HG03039 (cell line): ENCODE data around the gene GSDME.

ENCODE experiments used
- ATAC-seq: cut with Tn5 transposase; IDR thresholded peaks from one replicate; pipeline ENCODE4 v1.9.1; 2021; ENCODE audit warnings: mild to moderate bottlenecking, moderate library complexity; ENCODE audit not compliant: unreplicated experiment

GSDME gene

DNA sequence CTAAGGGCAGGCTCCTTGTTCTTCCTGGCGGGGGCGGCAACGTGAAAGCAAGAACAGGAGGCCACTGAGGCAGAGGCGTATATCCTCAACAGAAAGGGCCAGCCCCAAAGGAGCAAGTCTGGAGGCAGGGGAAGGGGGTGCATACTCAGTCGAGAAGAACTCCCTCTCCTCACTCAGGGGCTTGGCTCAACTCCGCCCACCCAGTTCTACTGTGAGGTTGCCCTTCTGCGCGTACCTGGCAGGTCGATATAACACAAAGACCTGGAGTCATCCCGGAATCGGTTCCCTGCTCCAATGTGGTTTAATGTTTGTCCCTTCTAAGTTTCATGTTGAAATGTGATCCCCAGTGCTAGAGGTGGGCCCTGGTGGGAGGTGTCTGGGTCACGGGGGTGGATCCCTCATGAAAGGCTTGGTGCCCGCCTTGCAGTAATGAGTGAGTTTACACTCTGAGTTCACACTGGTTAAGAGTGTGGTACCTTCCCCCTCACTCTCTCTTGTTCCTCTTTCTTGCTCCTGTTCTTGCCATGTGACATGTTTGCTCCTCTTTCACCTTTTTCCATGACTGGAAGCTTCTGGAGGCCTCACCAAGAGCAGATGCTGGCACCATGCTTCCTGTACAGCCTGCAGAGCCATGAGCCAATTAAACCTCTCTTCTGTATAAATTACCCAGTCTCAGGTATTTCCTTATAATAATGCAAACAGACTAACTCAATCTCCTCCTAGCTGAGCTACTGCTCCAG lies 32.6 kb downstream of the GSDME start:
- ATAC-seq, result no peak

DNA sequence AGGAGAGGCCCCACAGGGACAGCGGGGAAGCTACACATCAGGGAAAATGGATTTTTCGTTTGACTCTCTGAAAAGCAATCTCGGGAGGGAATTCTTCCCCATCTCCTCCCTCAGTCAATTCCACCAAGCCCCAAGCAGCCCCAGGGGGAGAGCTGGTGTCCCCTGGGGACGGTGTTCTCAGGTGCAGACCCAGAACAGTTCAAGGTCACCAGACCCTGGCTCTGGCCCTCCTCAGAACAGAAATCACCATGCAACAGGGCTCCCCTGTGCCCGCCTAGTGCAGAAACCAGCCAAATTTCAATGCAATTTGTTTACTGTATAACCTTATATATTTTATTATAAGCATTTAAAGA lies 34.1 kb downstream of the GSDME start:
- ATAC-seq, result no peak

DNA sequence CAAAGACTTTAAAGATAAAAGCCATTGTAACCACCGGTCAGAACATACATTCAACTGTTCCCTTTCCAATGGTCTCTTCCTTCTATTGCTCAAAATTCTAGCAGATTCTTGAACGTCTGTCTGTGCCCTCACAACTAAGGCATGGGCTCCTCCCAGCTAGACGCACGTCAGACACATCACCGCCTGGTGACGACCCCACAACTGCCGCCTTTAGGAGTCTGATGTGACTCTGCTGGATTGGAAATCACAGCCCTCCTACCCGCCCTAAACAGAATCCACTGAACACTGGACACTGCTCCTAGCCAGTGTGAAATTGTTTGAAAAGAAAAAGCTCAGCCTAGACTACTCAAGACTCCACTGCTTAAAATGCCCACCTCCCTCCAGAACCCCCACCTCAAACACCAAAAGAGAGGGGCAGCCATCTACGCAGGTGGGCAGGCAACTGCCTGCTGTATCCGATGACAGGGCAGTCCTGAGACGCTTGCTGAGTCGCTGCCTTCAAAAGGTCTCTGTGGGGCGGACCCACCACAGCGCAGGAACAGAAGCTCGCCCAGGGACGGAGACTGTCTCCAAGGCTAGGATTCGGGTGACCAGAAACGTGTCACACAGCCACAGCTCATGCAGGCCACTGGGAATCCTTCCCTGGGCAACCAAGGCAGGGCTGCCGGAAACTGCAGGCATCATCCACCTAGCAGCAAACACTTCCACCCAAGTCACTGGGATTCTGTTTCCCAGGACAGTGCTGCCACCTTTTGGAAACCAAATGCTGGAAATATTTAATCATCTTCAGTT lies 34.7 kb downstream of the GSDME start:
- no peak for ATAC-seq

DNA sequence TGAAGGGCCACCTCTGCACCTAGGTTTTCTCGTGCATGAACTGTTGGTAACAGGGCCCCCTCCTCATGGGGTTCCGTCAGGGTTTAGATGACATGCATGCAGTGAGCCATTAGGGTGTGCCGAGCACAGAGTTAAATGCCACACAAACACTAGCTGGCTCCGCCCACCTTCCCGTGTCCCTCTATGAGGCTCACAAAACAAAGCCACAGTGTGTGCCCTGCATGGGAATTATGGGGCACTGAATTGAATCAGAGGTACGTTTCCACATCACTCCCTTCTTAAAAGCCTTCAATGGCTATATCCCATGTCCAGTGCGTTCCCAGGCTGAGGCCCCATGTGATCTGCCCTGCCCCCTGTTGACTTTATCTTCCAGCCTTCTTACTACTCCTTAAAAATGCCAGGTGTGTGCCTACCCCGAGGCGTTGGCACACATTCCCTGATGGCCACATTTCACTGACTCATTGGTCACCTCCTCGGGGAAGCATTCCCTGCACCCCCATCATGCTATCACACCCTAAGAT lies 35.7 kb downstream of the GSDME start:
- no peak for ATAC-seq

DNA sequence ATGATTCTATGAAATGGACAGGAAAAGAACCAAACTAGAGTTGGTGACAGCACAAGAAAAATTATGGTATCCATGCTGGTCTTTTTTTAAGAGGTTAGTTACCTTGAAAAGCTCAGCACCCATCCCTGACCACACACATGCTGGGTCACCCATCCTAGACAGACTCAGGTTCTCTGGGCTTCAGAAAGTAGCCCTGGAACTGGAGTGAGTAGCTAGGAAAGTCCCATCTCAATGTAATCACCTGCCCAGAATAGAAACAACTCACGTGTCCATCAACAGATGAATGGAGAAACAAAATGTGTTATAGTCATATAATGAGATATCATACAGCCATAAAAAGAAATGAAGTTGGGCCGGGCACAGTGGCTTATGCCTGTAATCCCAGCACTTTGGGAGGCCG lies 37.0 kb downstream of the GSDME start:
- ATAC-seq, result no peak

DNA sequence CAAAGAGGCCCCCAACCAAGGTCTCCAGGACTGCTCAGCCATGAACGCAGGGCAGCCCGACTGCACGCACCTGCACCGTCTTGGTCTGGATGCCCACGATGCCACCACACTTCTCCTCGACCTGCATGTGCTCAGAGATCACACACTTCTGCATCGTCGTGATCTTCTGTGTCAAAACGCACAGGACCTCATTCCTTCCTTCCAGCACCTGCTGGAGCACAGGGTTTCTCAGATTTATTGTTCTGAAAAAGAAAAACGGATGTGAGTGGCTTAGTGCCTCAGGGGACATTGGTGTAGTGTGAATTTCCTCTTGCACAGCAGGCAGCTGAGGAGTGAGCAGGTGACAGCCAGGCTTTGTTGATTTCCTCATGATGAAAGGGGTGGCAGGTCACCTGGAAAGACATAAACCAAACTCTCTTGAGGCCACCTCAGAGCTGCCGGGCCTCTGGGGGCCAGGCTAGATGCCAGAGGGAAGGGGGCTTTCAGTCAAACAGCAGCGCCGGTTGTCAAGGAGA lies 38.2 kb downstream of the GSDME start:
- ATAC-seq, result peak; percentile 47

DNA sequence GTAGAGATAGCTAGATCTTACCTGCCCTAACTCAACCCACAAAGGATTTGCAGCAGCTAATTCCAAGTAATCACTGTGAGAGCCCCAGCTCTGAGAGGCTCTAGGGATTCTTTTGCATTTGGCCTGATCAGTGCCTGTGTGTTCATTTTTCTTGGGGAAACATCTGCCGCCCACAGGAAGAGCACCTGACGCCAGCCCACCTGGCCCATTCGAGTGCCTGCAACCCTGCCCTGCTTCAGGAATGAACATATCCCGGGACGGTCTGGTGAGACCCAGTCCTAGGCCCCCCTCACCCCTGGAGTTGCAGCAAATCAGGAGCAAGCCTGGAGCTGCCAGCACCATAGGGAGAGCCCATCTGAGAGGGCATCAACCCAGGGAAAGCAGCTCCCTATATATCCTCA lies 38.8 kb downstream of the GSDME start:
- no peak for ATAC-seq

DNA sequence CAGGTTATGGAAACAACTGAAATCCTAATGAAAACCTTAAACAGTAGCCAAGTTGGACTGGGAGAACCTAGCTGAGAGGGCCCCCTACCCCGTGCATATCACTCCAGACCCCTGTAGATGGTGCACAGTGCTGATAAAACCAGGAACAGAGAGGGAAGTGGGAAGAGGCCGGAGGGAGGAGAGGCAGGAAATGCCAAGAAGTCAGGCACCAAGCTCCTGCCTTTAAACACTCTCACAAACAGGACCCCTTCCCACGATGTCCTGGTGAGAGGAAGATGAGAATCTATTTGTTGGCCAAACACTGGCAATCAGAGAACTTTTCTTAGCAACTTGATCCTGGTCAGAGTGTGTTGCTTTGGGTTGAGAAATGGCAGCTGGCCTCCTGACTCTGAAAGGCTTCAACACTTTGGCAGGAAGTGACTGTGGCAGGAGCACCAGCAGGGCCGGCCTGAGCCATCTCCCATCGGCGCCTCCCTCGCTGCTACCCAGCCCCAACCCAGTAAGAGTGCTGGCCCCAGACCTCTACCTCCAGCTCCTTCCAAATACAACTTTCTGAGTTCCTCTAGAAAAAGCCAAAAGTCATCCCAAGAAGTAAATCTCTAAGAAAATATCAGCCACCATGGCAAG lies 39.5 kb downstream of the GSDME start:
- ATAC-seq, result no peak

DNA sequence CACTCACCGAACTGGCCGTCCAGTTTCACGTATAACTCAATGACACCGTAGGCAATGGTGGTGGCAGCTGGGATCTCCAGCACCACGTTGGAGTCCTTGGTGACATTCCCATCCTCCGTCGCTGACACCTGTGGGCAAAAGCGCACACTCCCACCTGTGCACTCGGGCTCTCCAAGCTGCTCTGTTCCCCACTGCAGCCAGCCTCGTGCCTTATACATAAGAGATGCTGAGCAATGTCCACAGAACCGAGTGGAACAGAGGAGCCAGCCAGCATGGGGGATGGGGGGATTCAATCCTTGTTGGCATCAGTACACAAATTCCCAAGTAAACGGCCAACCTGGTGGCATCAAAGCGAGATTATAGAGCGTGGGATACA lies 40.0 kb downstream of the GSDME start:
- ATAC-seq, result no peak

DNA sequence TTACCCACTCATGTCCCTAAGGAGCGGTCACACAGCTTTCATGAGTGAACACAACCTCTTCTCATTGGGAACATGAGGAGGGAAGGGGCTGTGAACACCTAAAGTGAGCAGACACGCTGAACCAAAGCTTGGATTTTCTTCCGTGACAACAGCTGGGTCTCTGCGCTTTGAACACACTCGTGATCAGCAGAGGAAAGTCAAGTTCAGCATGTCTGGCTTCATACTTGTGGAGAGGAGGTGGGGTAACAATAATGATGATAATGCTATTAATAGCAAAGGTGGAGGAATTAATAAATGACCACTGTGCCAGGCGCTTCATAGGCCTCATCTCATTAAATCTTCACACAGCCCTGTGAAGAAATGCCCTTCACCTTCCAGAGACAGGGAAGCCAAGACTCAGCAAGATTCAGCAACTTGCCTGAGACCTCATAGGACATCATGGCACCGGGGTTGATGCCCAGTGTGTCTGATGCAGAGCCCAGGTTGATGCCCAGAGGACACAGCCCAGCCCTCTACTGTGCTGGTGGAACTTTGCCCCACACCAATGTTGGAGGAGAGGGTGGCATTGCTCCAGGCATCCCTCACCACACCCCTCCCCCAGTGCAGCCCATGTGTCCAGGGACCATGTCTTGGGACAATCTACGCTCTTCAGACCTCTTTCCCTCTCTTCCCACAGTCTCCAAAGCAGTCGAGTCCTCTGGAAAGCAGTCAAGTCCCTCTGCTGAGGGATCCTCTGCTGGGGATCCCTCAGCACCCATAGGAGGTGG lies 40.6 kb downstream of the GSDME start:
- ATAC-seq, result no peak

DNA sequence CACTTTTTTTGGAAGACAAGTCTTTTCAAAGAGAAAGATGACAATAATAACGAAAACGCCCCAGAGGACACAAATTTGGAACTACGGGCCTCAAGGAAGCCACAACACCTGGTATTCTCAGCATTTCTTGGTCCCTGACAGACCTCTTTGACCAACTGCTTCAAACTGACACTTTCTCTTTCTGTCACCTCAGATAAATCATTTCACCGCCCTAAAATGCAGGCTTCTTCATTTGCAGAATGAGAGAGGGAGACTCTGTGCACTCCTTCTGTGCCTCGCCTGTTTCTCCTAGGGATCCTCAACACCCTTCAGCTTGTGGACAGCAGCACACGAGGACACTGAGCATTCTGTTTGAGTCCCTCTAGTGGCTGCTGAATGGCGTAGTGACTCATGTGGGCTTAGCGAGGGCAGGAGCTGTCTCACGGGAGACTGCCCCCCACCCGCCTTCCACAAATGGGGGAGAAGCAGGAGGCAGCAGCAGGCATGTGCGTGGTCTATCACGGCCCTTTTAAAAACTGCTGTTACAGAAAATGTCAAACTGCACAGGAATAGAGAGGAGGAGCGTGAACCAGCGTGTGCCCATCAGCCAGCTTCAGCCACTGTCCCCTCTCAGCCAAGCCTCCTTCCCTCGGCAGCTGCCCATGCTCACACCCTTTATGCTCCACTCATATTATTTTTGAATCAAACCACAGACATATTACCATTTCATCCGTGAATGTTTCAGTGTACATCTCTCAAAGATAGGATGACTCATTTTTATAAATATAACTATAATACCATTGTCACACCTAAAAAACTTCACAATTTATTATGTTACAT lies 41.4 kb downstream of the GSDME start:
- peak; percentile 50 for ATAC-seq

DNA sequence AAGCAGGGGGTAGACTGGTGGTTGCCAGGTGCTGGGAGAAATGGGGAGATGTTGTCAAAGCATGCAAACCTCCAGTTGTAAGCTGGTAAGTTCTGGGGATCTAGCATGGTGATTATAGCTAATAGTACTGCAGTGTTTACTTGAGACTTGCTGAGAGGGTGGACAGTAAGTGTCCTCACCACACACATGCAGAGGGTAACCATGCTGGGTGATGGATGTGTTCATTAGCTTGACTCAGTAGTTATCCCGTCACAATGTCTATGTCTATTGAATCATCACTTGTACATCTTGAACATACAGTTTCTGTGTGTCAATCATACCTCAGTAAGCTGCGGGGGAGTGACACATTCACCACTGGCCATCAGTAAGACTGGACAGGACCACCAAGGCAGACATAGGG lies 42.1 kb downstream of the GSDME start:
- peak; percentile 18 for ATAC-seq

DNA sequence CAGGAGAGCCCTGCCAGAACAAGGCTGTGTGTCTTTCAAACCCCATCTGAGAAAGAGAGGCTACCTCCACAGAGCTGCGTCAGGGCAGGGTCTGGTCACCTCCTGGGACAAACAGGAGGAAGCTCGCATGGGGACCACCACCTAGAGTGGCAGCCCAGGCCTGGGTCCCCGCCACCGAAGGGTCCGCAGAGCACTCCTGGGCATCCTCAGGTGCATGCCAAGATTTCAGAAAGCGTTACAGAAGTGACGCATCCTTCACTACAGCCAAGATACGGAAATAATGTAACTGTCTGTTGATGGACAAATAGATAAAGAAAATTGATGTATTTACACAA lies 42.6 kb downstream of the GSDME start:
- ATAC-seq, result no peak

DNA sequence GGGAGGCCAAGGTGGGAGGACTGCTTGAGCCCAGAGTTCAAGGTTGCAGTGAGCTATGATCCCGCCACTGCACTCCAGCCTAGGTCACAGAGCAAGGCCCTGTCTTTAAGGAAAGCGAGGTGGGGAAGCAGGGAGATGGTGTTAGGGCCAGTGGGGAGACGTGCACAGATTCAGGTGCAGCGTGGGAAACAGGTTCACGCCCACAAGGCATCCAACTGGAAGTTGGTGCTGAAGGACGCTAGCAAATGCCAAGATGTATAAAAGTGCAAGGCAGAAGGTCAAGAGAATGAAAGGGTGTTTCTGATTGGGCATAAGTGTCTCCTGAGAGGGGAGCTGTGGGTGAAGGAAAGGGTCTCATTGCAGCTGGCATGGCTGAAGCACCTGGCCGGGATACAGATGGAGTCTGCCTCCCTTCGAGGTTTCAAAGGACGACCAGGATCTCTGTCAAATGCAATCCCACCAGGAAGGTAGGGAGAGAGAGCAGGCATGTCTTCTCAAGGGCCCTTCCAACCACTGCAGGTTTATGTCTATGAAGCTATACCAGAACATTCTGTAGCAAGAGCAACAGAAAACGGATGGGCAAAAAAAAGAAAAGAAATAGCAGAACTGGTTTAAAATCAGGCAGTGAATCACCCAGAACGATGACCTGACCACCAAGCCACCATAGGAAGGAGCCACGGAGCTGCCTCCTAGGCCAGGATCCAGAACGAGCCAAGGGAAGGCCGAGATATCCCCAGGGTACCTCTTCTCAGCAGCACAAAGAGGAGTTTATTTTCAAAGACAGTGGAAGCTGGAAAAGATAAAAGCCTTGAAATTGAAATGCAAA lies 43.2 kb downstream of the GSDME start:
- ATAC-seq, result no peak

DNA sequence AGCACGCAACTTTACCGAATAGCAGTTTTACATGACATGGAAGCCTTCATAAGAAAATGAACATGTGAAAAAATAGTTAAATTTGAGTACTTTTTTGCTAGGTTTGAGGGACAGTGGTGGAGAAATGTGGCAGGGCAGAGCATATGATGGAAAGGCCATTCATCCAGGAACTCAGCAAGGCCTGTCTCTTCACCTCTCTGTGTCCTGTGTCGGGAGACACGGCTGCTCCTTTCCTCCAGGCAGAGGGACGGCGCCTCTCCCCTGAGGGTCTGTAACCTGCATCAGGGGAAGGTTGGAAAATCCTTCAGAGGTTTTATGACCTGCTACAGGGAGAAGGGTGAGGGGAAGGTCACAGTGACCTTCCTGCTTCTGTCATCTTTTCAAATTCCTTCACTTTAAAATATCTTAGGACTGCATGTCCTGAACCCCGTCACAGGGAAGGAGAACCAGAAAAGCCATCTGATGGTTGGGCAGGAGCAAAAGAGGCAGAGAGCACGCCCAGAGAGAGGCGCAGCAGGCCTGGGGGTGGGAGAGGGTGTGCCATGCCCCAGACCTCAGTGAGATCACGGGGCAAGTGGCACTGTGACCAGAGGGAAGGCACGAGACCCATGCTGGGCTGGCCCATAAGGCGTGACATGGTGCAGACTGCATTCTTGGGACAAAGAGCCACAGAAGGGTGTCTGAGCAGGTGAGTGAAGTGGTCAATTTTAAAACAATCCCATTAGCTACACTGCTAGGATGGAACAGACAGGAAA lies 44.0 kb downstream of the GSDME start:
- ATAC-seq, result no peak

DNA sequence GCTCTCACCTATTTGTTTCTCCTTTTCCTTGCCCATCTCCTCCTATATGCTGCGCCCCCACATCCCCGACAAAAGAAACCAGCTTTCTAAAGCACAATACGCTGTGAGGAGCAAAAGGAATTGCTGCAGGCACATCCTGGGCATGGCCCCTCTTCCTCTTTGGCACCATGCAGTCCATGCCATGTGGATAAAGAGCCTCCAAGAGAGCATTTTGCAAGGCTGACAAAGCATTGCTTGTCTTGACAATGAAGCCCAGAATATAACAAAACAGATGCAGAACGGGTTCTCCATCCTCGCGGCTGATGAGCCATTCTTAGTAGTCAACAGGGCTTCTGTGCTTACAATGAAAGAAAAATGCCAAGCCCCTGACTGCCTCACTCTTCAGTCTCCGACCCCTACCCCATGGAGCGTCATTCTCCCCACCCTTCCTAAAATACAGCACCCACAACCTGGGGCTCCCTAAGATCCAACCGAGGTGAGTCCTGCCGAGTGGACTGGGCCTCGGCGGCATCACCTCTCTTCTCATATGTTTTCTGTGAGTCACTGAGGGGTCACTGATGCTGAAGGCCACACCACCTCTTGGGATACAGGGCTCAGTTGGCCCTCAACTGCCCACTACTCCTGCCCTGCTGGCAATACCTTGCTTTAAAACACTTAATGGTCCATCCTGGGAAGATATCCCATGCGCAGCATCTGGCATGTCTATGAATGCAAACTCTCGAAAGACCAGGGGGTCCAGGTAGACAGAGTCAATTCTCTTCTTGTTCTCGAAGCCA lies 47.5 kb downstream of the GSDME start:
- no peak for ATAC-seq

DNA sequence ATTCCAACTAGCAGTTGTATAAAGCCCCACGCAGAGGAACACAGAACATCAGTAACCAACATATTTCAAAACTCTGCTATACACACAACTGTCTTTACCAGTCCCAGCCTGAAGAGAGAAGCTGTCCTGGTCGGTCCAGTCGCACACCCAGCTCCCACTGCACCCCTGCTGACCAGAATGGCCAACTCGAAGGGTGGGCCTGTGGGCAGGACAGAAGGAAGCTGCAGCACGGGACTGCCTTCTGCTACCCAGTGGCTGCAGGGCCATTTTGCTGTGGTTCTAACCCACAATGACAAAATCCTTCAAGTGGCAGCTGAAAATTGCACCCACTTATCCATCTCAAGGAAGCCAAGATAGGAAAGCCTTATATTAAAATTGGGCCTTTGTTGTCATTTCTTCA lies 48.2 kb downstream of the GSDME start:
- no peak for ATAC-seq
